Measurements from ENCODE around the gene PRRC2C.

Gene PRRC2C

DNA sequence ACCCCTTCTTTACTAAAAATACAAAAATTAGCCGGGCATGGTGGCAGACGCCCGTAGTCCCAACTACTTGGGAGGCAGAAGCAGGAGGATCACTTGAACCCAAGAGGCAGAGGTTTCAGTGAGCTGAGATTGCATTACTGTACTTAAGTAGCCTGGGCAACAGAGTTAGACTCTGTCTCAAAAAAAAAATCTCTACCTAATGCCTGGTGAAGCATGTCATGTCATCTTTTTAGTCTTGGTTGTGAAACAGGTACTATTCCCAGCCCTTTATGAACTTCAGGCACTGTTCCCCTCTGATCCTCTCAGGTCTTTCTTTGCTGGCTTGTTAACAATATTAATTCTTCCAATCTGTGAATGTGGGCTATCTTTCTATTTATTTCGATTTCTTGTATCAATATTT lies 22.1 kb downstream of the PRRC2C start:
- TF ChIP-seq, protein P1, sequence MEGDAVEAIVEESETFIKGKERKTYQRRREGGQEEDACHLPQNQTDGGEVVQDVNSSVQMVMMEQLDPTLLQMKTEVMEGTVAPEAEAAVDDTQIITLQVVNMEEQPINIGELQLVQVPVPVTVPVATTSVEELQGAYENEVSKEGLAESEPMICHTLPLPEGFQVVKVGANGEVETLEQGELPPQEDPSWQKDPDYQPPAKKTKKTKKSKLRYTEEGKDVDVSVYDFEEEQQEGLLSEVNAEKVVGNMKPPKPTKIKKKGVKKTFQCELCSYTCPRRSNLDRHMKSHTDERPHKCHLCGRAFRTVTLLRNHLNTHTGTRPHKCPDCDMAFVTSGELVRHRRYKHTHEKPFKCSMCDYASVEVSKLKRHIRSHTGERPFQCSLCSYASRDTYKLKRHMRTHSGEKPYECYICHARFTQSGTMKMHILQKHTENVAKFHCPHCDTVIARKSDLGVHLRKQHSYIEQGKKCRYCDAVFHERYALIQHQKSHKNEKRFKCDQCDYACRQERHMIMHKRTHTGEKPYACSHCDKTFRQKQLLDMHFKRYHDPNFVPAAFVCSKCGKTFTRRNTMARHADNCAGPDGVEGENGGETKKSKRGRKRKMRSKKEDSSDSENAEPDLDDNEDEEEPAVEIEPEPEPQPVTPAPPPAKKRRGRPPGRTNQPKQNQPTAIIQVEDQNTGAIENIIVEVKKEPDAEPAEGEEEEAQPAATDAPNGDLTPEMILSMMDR (IDR thresholded peaks at IDR 0.05; ENCODE audit: control extremely low read depth, extremely low read depth, low read depth, missing control alignments), result no peak
- ChIA-PET CTCF (interaction anchor here (1.7 to 2.1 kb wide), 3 partner anchors 8 to 22 kb away, joined by 6 to 10 read pairs (median 7); partner anchors contain the start of gene PRRC2C), POLR2A (no interaction called here)
- DNase-seq (ENCODE audit: extremely low spot score), result no peak

DNA sequence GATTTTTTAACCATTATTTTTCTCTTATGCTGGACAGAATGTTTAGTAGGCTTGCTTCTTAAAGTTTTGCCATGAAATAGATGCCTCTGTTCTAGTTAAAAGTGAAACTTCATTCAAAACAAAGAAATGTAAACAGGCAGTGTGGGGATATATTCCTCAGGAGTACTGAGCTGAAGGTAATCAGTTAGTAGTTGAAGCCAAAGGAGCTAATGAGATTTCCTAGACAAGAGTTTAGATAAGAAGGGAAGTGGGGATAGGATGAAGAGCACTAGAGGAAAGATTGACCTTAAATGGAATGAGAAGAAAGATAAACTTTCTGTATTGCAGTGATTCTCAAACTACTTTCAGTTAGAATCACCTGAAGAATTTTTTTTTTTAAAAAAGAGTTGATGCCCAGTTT lies 23.9 kb downstream of the PRRC2C start:
- no peak for DNase-seq (ENCODE audit: extremely low spot score)
- TF ChIP-seq, protein P1 (IDR thresholded peaks at IDR 0.05; ENCODE audit: control extremely low read depth, extremely low read depth, low read depth, missing control alignments), result no peak
- ChIA-PET CTCF (interaction anchor here (2.1 kb wide), 1 partner anchor 24 kb away, joined by 10 read pairs; the partner anchor contains the start of gene PRRC2C), POLR2A (no interaction called here)

DNA sequence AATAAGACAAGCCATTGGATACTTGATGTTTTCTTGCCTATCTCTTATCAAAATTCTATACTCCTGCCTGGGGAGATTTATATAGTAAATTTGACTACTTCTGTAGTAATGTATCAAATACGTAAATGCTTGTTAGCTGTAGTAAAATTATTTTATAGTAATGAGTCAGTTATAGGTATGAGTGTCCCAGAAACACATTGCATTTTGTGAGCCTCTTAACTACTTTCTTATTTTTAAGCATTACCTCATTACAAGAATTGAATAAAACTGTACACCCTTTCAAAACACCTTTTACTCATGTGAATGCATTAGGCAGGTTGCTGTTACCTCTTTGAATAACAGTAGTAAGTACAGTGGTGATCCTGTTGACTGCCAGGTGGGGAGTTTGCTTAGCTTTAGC lies 28.4 kb downstream of the PRRC2C start:
- ChIA-PET POLR2A (no interaction called here), CTCF (interaction anchor here (1.5 to 3.5 kb wide), 2 partner anchors 10 to 14 kb away, joined by 3 to 19 read pairs; no protein-coding TSS in a partner anchor)
- TF ChIP-seq, protein P1 (IDR thresholded peaks at IDR 0.05; ENCODE audit: control extremely low read depth, extremely low read depth, low read depth, missing control alignments), result no peak
- no peak for DNase-seq (ENCODE audit: extremely low spot score)

DNA sequence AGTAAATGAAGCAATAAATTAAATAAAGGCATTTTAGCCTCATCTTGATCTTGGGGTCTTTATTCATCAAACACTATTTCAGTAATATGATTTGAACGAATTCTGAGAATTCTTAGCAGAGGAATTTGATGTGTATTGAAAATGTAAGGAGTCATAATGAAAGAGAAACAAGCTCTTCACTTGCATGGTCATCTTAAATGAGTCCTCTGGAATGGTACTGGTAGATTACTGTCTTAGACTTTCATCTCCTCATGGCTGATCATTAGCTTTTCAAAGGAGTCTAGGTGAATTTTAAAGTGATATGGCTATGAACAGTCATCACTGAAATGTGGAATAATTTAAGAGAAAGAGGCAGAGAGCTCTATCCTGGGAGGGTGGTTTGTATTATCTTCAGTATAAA lies 30.0 kb downstream of the PRRC2C start:
- ChIA-PET CTCF (interaction anchor here (0.8 to 3.5 kb wide), 9 partner anchors 8 to 77 kb away, joined by 3 to 19 read pairs (median 5); partner anchors contain the start of gene PRRC2C), POLR2A (interaction anchor here (0.7 kb wide), 1 partner anchor 14 kb away, joined by 3 read pairs; no protein-coding TSS in a partner anchor)
- TF ChIP-seq, protein P1 (IDR thresholded peaks at IDR 0.05; ENCODE audit: control extremely low read depth, extremely low read depth, low read depth, missing control alignments), result no peak
- DNase-seq (ENCODE audit: extremely low spot score), result no peak

DNA sequence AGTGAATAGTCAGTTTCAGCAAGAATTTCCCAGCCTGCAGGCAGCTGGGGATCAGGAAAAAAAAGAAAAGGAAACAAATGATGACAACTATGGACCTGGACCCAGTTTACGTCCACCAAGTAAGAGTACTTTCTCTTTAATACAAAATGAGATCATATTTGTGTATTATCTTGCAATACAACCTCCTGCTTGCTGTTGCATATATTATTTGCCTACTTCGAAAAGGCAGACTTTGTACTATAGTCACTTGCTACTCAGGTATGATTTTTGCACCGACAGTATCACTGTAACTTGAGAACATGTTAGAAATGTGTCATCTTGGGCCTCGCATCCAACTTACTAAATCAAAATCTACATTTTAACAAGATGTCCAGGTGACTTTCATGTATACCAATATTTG lies 30.4 kb downstream of the PRRC2C start:
- TF ChIP-seq, protein P1 (IDR thresholded peaks at IDR 0.05; ENCODE audit: control extremely low read depth, extremely low read depth, low read depth, missing control alignments), result no peak
- ChIA-PET POLR2A (interaction anchor here (0.7 kb wide), 1 partner anchor 13 kb away, joined by 3 read pairs; no protein-coding TSS in a partner anchor), CTCF (interaction anchor here (0.8 to 3.5 kb wide), 8 partner anchors 9 to 79 kb away, joined by 3 to 19 read pairs (median 5); partner anchors contain the start of gene PRRC2C)
- no peak for DNase-seq (ENCODE audit: extremely low spot score)

DNA sequence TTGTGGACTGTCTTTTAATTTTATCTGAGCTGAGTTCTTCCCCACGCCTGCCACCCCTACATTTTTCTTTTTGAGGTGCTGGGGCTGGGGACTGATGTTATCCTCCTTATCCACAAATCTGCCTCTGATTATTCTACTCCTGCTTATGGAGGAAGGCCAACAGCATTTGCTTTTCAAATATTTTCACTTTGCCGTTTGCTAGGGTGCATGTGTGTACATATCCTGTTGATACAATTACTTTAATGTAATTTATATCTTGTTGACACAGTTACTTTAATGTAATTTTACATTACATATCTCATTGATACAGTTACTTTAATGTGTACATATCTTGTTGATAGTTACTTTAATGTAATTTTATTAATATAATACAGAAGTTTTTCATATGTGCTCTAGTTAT lies 36.2 kb downstream of the PRRC2C start:
- TF ChIP-seq, protein P1 (IDR thresholded peaks at IDR 0.05; ENCODE audit: control extremely low read depth, extremely low read depth, low read depth, missing control alignments), result no peak
- ChIA-PET CTCF (interaction anchor here (1.7 kb wide), 1 partner anchor 12 kb away, joined by 4 read pairs; no protein-coding TSS in a partner anchor), POLR2A (interaction anchor here (0.5 kb wide), 1 partner anchor 24 kb away, joined by 3 read pairs; no protein-coding TSS in a partner anchor)
- DNase-seq (ENCODE audit: extremely low spot score), result no peak
